ENCODE results near the gene VEGFB.
A peak's percentile ranks its signal among the peaks of the same experiment; 100 is the strongest.

DNA sequence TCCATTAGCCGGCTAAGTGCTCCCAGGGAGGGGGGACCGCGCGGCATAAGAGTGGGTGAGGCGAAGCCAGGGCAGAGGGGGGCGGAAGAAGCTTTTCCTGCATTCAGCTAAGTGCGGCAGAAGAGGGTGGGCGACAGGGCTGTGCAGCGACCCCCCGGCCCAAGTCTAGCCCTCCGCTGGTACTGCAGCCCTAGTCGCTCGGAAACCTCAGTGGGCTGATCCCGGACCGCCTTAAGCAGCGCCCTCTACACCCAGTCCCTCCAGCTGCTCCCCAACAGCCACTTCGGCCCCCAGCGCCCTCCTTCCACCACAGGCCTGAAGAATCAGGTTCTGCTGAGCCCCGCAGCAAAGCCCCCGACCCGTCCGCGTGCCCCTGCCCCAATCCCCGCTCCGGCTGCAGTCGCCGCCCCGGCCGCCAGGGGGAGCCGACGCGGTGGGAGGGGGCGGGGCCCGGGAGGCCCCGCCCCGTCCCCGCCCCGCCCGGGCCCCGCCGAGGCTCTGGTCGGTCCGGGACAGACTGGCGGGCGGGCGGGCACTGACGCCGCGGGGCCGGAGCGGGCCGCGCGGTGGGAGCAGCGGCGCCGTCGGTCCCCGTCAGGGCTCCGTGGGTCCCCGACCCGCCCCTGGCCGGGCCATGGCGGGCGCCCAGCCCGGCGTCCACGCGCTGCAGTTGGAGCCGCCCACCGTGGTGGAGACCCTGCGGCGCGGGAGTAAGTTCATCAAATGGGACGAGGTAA, 16.8 kb downstream of the VEGFB start, which contains the start of gene PLCB3:
- TF ChIP-seq, protein P1, sequence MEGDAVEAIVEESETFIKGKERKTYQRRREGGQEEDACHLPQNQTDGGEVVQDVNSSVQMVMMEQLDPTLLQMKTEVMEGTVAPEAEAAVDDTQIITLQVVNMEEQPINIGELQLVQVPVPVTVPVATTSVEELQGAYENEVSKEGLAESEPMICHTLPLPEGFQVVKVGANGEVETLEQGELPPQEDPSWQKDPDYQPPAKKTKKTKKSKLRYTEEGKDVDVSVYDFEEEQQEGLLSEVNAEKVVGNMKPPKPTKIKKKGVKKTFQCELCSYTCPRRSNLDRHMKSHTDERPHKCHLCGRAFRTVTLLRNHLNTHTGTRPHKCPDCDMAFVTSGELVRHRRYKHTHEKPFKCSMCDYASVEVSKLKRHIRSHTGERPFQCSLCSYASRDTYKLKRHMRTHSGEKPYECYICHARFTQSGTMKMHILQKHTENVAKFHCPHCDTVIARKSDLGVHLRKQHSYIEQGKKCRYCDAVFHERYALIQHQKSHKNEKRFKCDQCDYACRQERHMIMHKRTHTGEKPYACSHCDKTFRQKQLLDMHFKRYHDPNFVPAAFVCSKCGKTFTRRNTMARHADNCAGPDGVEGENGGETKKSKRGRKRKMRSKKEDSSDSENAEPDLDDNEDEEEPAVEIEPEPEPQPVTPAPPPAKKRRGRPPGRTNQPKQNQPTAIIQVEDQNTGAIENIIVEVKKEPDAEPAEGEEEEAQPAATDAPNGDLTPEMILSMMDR (IDR thresholded peaks at IDR 0.05), result peak; percentile 53 to 95 (median 85)
- peak in 1 of 2 donors; percentile 94 for TF ChIP-seq POLR2A (IDR thresholded peaks at IDR 0.05)

All from Peyer's patch (tissue), 4 donors.